ENCODE results near the gene TSHR.

The TSHR gene

DNA sequence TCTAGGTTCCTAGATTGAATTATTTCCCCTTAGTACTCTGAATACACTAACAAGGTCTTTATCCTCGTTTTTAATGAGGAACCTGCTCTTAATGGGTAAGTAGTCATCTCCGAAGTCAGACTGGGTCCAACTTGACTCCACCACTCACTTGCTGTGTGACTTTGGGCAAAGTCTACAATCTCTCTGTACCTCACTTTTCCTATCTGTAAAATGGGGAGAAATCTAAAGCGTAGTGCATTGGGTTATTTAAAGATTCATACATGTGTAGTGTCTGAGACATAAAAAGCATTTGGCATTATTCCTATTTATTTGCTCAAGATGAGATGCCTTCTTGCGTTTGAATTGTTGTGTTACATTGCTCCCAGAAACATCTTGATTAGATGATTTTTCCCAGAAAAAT lies 213.8 kb downstream of the TSHR start:
- in situ Hi-C loops (cut with MboI; ENCODE audit: low sequenced_read_pairs, unreplicated experiment) = loop anchor here (10.0 kb wide), 2 partner anchors 174 to 214 kb away; partner anchors contain the start of gene TSHR
- no peak for DNase-seq (ENCODE audit: low spot score)
- TF ChIP-seq, protein P1, sequence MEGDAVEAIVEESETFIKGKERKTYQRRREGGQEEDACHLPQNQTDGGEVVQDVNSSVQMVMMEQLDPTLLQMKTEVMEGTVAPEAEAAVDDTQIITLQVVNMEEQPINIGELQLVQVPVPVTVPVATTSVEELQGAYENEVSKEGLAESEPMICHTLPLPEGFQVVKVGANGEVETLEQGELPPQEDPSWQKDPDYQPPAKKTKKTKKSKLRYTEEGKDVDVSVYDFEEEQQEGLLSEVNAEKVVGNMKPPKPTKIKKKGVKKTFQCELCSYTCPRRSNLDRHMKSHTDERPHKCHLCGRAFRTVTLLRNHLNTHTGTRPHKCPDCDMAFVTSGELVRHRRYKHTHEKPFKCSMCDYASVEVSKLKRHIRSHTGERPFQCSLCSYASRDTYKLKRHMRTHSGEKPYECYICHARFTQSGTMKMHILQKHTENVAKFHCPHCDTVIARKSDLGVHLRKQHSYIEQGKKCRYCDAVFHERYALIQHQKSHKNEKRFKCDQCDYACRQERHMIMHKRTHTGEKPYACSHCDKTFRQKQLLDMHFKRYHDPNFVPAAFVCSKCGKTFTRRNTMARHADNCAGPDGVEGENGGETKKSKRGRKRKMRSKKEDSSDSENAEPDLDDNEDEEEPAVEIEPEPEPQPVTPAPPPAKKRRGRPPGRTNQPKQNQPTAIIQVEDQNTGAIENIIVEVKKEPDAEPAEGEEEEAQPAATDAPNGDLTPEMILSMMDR (IDR thresholded peaks at IDR 0.05; ENCODE audit: borderline replicate concordance, control extremely low read depth, extremely low read depth, insufficient read depth, missing control alignments) = no peak

DNA sequence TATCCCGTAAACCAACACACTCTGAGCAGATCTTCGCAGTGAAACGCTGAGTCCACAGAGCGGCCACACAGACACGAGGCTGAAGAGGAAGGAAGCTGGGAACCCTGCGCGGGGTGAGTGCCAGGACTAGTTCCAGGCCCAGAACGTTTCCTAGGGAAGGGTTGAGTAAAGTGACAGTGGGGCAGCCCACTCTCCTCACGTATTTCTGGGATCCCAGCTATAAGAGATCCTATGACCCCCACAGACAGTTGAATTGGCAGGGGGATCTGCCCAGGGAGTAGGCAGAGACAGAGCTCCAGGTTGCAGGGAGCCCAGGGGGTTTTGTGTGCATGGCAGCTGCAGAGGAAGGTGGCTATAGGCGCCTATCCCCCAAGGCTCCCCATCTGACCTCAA lies 214.3 kb downstream of the TSHR start:
- in situ Hi-C loops (cut with MboI; ENCODE audit: low sequenced_read_pairs, unreplicated experiment) = loop anchor here (10.0 kb wide), 2 partner anchors 175 to 215 kb away; partner anchors contain the start of gene TSHR
- peak; percentile 24 for DNase-seq (ENCODE audit: low spot score)
- TF ChIP-seq, protein P1 (IDR thresholded peaks at IDR 0.05; ENCODE audit: borderline replicate concordance, control extremely low read depth, extremely low read depth, insufficient read depth, missing control alignments) = no peak

DNA sequence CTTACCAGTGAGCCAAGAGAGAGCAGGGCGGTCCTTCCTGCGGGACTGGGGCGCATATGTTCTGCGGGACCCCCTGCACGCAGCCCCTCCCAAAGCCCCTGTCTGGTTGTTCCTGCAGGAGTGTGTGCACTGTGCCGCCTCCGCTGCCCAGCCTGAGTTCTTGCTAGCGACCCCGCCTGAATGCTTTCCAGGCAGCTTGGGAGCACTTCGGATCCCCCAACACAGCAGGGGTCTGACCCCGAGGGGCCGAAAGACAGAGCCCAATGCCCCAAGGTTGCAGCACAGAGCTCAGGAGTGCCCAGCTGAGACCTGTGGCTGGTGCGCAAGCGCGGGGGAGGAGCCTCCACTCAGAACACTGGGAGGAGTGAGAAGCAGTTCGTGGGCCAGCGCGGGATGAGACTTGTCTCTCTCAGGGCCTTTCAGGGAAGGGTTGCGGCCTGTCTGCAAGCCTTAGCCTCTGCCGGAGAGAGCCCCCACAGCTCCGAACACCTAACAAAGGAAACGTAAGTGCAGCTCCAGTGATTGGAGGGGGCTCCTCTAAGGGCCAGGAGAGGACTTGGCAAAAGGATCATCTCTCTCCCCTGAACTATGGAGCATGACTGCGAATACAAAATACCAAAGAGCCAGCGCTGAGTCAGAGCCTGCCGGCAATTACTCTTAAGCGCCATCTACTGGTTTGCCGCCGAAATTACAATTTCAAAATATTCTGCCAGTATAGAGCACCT lies 214.8 kb downstream of the TSHR start:
- peak; percentile 85 for DNase-seq (ENCODE audit: low spot score)
- in situ Hi-C loops (cut with MboI; ENCODE audit: low sequenced_read_pairs, unreplicated experiment) = no loop called here
- TF ChIP-seq, protein P1 (IDR thresholded peaks at IDR 0.05; ENCODE audit: borderline replicate concordance, control extremely low read depth, extremely low read depth, insufficient read depth, missing control alignments) = peak; percentile 71

DNA sequence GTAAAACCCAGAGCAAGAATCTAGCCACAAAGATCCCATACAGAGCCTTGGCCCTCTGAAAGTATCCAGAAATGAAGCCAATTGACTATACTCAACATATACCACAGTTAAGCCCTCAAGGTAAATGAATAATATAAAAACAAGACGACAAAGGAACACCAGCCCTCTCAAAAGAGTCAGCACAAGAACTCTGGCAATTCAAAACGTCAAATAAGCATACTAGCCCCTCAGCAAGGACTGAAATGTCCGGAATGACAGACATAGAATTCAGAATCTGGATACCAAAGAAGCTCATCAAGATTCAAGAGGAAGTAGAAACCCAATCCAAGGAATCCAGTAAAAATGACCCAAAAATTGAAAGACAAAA lies 215.4 kb downstream of the TSHR start:
- no peak for DNase-seq (ENCODE audit: low spot score)
- TF ChIP-seq, protein P1 (IDR thresholded peaks at IDR 0.05; ENCODE audit: borderline replicate concordance, control extremely low read depth, extremely low read depth, insufficient read depth, missing control alignments) = no peak
- in situ Hi-C loops (cut with MboI; ENCODE audit: low sequenced_read_pairs, unreplicated experiment) = no loop called here

DNA sequence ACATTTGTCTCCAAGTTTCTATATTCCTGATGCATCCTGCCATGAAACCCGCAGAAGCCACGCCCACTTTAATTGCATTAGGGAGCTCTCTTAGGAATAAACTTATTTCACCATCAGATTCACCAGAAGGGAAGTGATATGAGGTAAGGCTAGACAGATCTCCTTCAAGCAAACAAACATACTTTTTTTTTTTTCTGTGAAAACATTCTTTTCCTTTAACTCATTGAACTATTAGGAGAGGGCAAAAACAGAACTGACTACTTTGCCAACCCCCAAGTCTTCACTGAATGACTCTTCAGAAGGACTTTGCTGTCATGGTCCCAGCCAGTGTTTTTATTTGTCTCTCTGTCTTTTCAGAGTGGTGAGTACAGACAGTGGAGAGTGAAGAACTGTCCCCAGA lies 216.9 kb downstream of the TSHR start:
- TF ChIP-seq, protein P1 (IDR thresholded peaks at IDR 0.05; ENCODE audit: borderline replicate concordance, control extremely low read depth, extremely low read depth, insufficient read depth, missing control alignments) = no peak
- no peak for DNase-seq (ENCODE audit: low spot score)
- in situ Hi-C loops (cut with MboI; ENCODE audit: low sequenced_read_pairs, unreplicated experiment) = no loop called here

DNA sequence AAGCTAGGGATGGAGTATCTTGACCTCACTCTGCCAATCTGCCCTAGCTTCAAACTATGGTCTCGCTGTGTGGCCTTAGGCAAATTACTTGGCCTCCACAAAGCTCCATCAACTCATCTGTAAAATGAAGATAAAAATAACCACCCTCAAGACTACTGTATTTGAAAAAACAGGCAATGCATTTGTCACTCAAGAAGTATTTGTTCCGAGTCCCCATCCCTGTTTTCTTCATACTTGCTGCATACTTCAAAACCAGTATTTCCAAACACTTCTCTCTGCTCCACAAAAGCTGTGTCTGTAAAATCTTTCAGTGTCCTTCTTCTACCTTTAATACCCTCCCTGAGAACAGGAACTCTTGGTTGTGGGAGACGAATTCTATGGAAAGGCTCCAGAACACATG lies 217.5 kb downstream of the TSHR start:
- DNase-seq (ENCODE audit: low spot score) = no peak
- in situ Hi-C loops (cut with MboI; ENCODE audit: low sequenced_read_pairs, unreplicated experiment) = no loop called here
- TF ChIP-seq, protein P1 (IDR thresholded peaks at IDR 0.05; ENCODE audit: borderline replicate concordance, control extremely low read depth, extremely low read depth, insufficient read depth, missing control alignments) = no peak

Data from GM13976 (cell line).